Trophoblast cell (in vitro differentiated cells and primary cell): ENCODE data around the gene AKAP14.
A peak's percentile ranks its signal among the peaks of the same experiment; 100 is the strongest.
"Not testable (repeated sequence)": the region's sequence is repeated elsewhere in the genome, so short reads cannot be mapped to it uniquely, and the experiment has no call there.

Experiments used
- DNase-seq, 2 donors: peaks; one replicate each; pipeline ENCODE4 v3.0.0-alpha.2; 2016
- H2AFZ ChIP-seq: 2 replicates; pipeline ENCODE4 v1.6.1; 2013; ENCODE audit warnings: low read length, moderate library complexity, mild to moderate bottlenecking; ENCODE audit not compliant: insufficient read depth, poor library complexity
- H2AK5ac ChIP-seq: 2 replicates; pipeline ENCODE4 v1.6.1; 2013; ENCODE audit warnings: mild to moderate bottlenecking, low read length
- H2BK120ac ChIP-seq: 2 replicates; pipeline ENCODE4 v1.6.1; 2013; ENCODE audit warnings: low read length, mild to moderate bottlenecking, moderate library complexity; ENCODE audit not compliant: insufficient read depth, poor library complexity
- H2BK12ac ChIP-seq: 2 replicates; pipeline ENCODE4 v1.6.1; 2013; ENCODE audit warnings: mild to moderate bottlenecking, low read length, moderate library complexity
- H2BK5ac ChIP-seq: 2 replicates; pipeline ENCODE4 v1.6.1; 2013; ENCODE audit warnings: low read length, low read depth, moderate library complexity, mild to moderate bottlenecking; ENCODE audit not compliant: poor library complexity
- H3K14ac ChIP-seq: 2 replicates; pipeline ENCODE4 v1.6.1; 2013; ENCODE audit warnings: mild to moderate bottlenecking, low read length
- H3K18ac ChIP-seq: 2 replicates; pipeline ENCODE4 v1.6.1; 2013; ENCODE audit warnings: mild to moderate bottlenecking, low read length
- H3K23ac ChIP-seq: 2 replicates; pipeline ENCODE4 v1.6.1; 2013; ENCODE audit warnings: low read length
- H3K27ac ChIP-seq: 2 replicates; pipeline ENCODE4 v1.5.1; 2013; ENCODE audit warnings: low read depth, mild to moderate bottlenecking, inconsistent platforms, low read length, moderate library complexity
- H3K27me3 ChIP-seq: 2 replicates; pipeline ENCODE4 v1.6.1; 2013; ENCODE audit warnings: inconsistent platforms, mild to moderate bottlenecking, low read length, moderate library complexity; ENCODE audit not compliant: insufficient read depth
- H3K36me3 ChIP-seq, 2 experiments: 1 replicate in 1 of 2; 2 replicates in 1 of 2; pipeline ENCODE4 v1.6.1; 2013; ENCODE audit warnings: low read length in 2 of 2, mild to moderate bottlenecking in 2 of 2, moderate library complexity in 1 of 2; ENCODE audit not compliant: insufficient read depth in 2 of 2, control insufficient read depth in 1 of 2
- H3K4ac ChIP-seq: 2 replicates; pipeline ENCODE4 v1.6.1; 2013; ENCODE audit warnings: low read depth, mild to moderate bottlenecking, low read length, moderate library complexity
- H3K4me1 ChIP-seq, 2 experiments: 1 replicate in 1 of 2; 2 replicates in 1 of 2; pipeline ENCODE4 v1.6.1; 2013; ENCODE audit warnings: low read length in 2 of 2, mild to moderate bottlenecking in 2 of 2, moderate library complexity in 1 of 2; ENCODE audit not compliant: insufficient read depth in 2 of 2, control insufficient read depth in 1 of 2
- H3K4me2 ChIP-seq: 2 replicates; pipeline ENCODE4 v1.6.1; 2013; ENCODE audit warnings: inconsistent platforms, mild to moderate bottlenecking, low read length, moderate library complexity
- H3K4me3 ChIP-seq: 2 replicates; pipeline ENCODE4 v1.5.1; 2013; ENCODE audit warnings: mild to moderate bottlenecking, low read depth, low read length, inconsistent platforms
- H3K79me1 ChIP-seq: one replicate; pipeline ENCODE4 v1.6.1; 2013; ENCODE audit warnings: low read length
- H3K79me2 ChIP-seq: 2 replicates; pipeline ENCODE4 v1.6.1; 2013; ENCODE audit warnings: low read length, mild to moderate bottlenecking; ENCODE audit not compliant: control insufficient read depth, insufficient read depth, poor library complexity
- H3K9ac ChIP-seq: 2 replicates; pipeline ENCODE4 v1.6.1; 2013; ENCODE audit warnings: mild to moderate bottlenecking, low read length
- H3K9me3 ChIP-seq: 2 replicates; pipeline ENCODE4 v1.6.1; 2013; ENCODE audit warnings: low read depth, mild to moderate bottlenecking, control low read depth, inconsistent platforms, low read length; ENCODE audit not compliant: insufficient read depth
- H4K12ac ChIP-seq: 2 replicates; pipeline ENCODE4 v1.6.1; 2013; ENCODE audit warnings: low read depth, mild to moderate bottlenecking, low read length, moderate library complexity
- H4K8ac ChIP-seq: 2 replicates; pipeline ENCODE4 v1.6.1; 2013; ENCODE audit warnings: low read depth, mild to moderate bottlenecking, low read length, moderate library complexity
- H4K91ac ChIP-seq: one replicate; pipeline ENCODE4 v1.6.1; 2013; ENCODE audit warnings: low read depth, mild to moderate bottlenecking, low read length, moderate library complexity
- WGBS: extraction: QIAGEN DNeasy Blood & Tissue Kit; methylation state at CpG from one replicate; pipeline ENCODE4 v1.1.7; 2013; ENCODE audit warnings: missing lambda C conversion rate; ENCODE audit not compliant: insufficient read length, insufficient coverage; ENCODE audit errors: extremely low coverage; 5-methylcytosine and 5-hydroxymethylcytosine counted together

Gene AKAP14

GRCh38 chrX:119880552-119881437 is 14.9 kb upstream of the AKAP14 start:
- no peak overlapping the region for H3K27ac ChIP-seq
- no peak overlapping the region for H3K18ac ChIP-seq
- no peak overlapping the region for H3K14ac ChIP-seq
- H2AK5ac ChIP-seq = no peak overlapping the region
- DNase-seq = peak; percentile 59 to 74
- peak overlapping the region; percentile 58 for H2BK12ac ChIP-seq
- H3K27me3 ChIP-seq = no peaks in the 10 kb centered on the region
- H2AFZ ChIP-seq = no peak overlapping the region
- peaks cover 0 to 5% of the 10 kb centered on the region in 2 experiments for H3K36me3 ChIP-seq
- H3K23ac ChIP-seq = no peak overlapping the region
- H4K8ac ChIP-seq = no peak overlapping the region
- no peak overlapping the region for H3K4me2 ChIP-seq
- H3K79me1 ChIP-seq = no peaks in the 10 kb centered on the region
- H3K79me2 ChIP-seq = no peaks in the 10 kb centered on the region
- no peak overlapping the region for H3K4ac ChIP-seq
- no peak overlapping the region for H3K9ac ChIP-seq
- no peak overlapping the region for H4K91ac ChIP-seq
- WGBS = no CpG with 5 or more reads among the region's 11 CpGs
- no peak overlapping the region for H2BK5ac ChIP-seq
- no peaks in the 10 kb centered on the region for H3K9me3 ChIP-seq
- no peak overlapping the region for H3K4me3 ChIP-seq
- no peak overlapping the region for H4K12ac ChIP-seq
- H2BK120ac ChIP-seq = no peak overlapping the region
- H3K4me1 ChIP-seq = peaks cover 0 to 5% of the 10 kb centered on the region in 2 experiments

- DNase-seq = no peak
- H3K4me1 ChIP-seq = no peaks in the 10 kb centered on the region
- H4K12ac ChIP-seq = no peak overlapping the region
- no peak overlapping the region for H2BK5ac ChIP-seq
- H3K79me2 ChIP-seq = no peaks in the 10 kb centered on the region
- no peak overlapping the region for H3K18ac ChIP-seq
- H4K91ac ChIP-seq = no peak overlapping the region
- H3K4me2 ChIP-seq = no peak overlapping the region
- H2AK5ac ChIP-seq = no peak overlapping the region
- H2AFZ ChIP-seq = no peak overlapping the region
- H4K8ac ChIP-seq = no peak overlapping the region
- no peaks in the 10 kb centered on the region for H3K9me3 ChIP-seq
- H3K27ac ChIP-seq = no peak overlapping the region
- WGBS = no CpG with 5 or more reads among the region's 11 CpGs
- no peaks in the 10 kb centered on the region for H3K79me1 ChIP-seq
- H3K9ac ChIP-seq = no peak overlapping the region
- no peak overlapping the region for H3K4me3 ChIP-seq
- no peak overlapping the region for H2BK12ac ChIP-seq
- no peak overlapping the region for H2BK120ac ChIP-seq
- no peak overlapping the region for H3K4ac ChIP-seq
- H3K36me3 ChIP-seq = no peaks in the 10 kb centered on the region
- no peaks in the 10 kb centered on the region for H3K27me3 ChIP-seq
- no peak overlapping the region for H3K14ac ChIP-seq
- H3K23ac ChIP-seq = no peak overlapping the region
Measured at GRCh38 chrX:119885554-119886428, 9.9 kb upstream of the AKAP14 start.

- Histone ChIP-seq H4K8ac (no peak overlapping the region), H3K27me3 (no peaks in the 10 kb centered on the region), H3K79me2 (no peaks in the 10 kb centered on the region), H2BK120ac (no peak overlapping the region), H3K36me3 (no peaks in the 10 kb centered on the region), H2AFZ (peak overlapping the region; percentile 81), H2AK5ac (no peak overlapping the region), H3K4me3 (no peak overlapping the region), H3K23ac (no peak overlapping the region), H3K79me1 (peaks cover 4% of the 10 kb centered on the region), H4K91ac (no peak overlapping the region), H3K4ac (no peak overlapping the region), H3K4me1 (peaks cover 3 to 4% of the 10 kb centered on the region in 2 experiments), H2BK5ac (no peak overlapping the region), H3K14ac (no peak overlapping the region), H3K18ac (no peak overlapping the region), H3K9me3 (no peaks in the 10 kb centered on the region), H4K12ac (peak overlapping the region; percentile 7), H3K4me2 (peak overlapping the region; percentile 50), H3K27ac (no peak overlapping the region), H2BK12ac (no peak overlapping the region), H3K9ac (no peak overlapping the region)
- DNase-seq = peak; percentile 53 to 71
- no CpG with 5 or more reads among the region's 40 CpGs for WGBS
Measured at GRCh38 chrX:119887721-119888425, 7.8 kb upstream of the AKAP14 start.

- H3K36me3 ChIP-seq, H3K4me3 ChIP-seq, H3K4ac ChIP-seq, H3K79me1 ChIP-seq, H3K23ac ChIP-seq, H3K9ac ChIP-seq, H3K18ac ChIP-seq, DNase-seq, H3K4me1 ChIP-seq, H3K14ac ChIP-seq, H3K9me3 ChIP-seq, H4K12ac ChIP-seq, H2BK5ac ChIP-seq, H3K4me2 ChIP-seq, H3K27ac ChIP-seq, H2AFZ ChIP-seq, H3K79me2 ChIP-seq, H2BK120ac ChIP-seq, H4K8ac ChIP-seq, H2AK5ac ChIP-seq, H3K27me3 ChIP-seq: not testable (repeated sequence)
- Histone ChIP-seq H4K91ac (peak overlapping the region; percentile 59), H2BK12ac (peak overlapping the region; percentile 75)
- WGBS = no CpG with 5 or more reads among the region's 36 CpGs
Measured at GRCh38 chrX:119890626-119891025, 5.1 kb upstream of the AKAP14 start.
